ENCODE data around the gene TIAM2.

Gene TIAM2

DNA sequence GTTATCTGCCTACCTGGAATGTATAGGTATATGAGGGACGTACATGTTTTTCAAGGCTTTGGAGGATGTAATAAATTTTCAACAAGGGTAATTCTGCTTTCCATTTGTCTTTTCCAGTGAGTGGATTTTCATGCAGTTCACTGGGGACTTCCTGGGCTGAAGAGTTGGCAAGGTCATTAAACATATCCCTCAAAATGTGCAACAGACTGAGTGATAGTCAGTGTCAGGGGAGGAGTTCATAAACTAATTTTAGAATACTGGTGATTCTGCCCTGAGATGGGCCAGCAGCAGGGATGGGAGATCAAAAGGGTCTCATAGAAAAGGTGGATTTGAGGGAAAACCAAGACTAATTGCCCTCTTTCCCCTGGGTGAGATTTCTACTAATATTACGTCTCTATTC, 146.4 kb downstream of the TIAM2 start:
- no peak for DNase-seq

- no peak for DNase-seq
Observed at GRCh38 chr6:155142168-155143028, 147.3 kb downstream of the TIAM2 start.

GRCh38 chr6:155143029-155143577, 148.0 kb downstream of the TIAM2 start:
- no peak for DNase-seq

DNA sequence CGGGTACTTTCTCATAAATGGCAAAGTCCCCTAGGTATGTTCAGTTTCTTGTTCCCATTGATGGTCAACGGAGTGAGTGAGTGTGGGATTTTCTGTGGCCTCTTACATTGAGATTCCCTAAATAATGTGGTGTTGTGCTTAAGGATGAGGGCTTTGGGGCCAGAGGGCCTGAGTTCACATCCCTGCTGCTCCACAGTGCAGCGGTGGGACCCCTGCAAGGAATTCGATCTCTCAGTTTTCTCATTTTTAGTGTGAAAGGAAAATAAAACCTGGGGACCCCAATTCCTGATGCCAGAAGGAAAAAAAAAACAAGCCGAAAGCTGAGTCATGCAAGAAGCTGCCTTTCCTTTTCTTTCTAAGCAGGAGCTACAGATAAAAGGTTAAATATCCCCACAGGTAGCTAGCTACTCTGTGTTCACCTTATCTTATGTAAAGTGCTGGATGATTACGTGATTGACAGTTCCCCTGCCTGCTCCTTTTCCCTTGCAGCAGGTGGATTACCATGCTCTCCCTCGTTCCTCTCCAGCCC, 148.5 kb downstream of the TIAM2 start:
- DNase-seq, result no peak

DNA sequence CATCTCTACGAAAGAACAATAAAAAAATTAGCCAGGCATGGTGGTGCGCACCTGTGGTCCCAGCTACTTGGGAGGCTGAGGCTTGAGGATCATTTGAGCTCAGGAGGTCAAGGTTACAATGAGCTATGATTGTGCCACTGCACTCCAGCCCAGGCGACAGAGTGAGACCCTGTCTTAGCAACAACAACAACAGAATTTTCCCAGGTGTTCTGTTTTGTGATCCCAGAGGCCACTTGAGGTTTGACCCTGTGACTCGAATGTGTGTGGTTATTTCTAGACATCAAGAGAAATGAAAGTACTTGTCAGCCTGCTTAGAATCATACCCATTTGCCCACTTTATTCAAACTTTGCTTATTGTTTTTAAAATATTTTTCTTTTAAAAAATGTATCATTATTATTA, 151.1 kb downstream of the TIAM2 start:
- DNase-seq, result no peak

DNA sequence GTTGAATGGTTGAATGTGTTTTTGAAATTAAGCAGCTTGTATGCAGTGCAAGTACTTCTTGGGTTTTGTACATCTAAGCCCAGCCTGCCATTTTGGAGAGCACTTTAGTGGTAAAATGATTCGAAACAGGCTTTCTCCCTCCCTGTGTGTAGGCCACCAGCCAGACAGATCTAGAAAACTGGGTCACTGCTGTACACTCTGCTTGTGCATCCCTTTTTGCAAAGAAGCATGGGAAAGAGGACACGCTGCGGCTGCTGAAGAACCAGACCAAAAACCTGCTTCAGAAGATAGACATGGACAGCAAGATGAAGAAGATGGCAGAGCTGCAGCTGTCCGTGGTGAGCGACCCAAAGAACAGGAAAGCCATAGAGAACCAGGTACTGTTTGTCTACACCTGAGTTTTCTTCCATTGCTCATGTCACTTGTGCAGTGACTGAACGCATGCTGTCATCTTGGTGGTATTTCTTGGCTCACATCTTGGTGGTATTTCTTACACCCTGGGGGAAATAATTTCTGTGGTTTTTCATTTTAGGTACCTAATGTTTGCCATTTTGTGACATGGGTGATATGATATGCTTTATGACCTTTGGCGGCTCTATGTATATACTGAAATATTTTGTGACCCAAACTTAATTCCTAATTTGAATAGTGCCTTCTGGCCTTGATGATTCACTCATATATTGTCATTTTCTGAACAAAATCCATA, 153.0 kb downstream of the TIAM2 start:
- no peak for DNase-seq

DNA sequence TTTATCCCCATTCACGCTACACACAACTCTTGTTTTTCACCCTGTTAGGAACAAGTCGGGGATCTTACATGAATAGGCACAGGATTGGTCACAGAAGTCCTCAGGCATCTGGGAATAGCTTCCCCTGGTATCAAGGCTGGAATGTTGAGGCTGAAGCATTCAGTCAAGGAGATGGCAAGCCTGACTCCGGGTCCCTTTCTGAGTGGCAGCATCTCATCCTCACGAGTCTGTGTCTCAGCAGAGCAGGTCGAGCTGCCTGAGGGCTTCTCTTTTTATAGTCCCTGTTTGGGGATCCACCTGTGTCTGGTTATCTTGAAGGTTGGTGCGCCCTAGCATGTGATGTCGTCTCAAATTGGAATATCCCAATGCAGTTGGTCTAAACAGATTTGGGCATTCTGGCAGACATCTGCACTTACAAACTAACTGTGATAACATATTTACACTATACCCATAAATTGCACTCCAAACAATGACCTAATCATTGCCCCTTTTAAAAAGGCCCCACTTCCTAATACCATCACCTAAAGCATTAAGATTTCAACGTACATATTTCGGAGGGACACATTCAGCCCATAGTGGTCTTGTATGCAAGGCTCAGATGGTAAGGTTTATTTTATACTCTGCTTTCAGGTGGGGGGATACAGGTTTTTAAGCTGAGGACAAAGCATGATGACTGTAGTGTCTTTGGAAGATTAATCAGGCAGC, 156.0 kb downstream of the TIAM2 start:
- no peak for DNase-seq

GRCh38 chr6:155152211-155153076, 157.3 kb downstream of the TIAM2 start:
- no peak for DNase-seq

- peak; percentile 71 for DNase-seq
Observed at GRCh38 chr6:155154158-155154830, 159.2 kb downstream of the TIAM2 start.

DNA sequence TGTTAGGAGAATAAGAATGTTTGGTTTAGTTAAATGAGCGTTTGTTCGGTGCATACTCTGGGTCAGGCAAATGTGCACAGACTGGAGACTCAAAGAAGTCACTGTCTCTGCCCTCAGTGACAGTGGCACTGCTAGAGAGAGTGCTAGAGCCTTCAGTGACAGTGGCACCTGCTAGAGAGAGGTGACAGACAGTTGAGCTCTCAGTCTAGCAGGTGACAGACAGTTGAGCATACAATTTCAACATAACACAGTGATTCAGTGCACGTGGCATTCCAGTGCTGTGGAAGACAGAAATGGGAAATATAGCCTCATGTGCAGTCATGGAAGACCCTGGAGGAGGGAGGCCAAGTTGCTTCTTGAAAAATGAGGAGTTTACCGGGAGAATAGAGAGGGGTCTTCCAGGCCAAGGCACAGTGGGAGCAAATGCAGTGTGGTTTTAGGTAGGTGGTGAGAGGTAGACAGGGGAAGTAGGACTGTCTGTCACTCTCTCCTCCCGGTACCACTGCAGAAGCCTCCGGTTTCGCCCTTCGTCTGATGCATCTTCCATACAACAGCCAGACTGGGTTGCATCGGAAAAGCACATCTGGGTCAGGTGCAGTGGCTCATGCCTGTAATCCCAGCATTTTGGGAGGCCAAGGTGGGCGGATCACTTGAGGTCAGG, 160.8 kb downstream of the TIAM2 start:
- no peak for DNase-seq

GRCh38 chr6:155157101-155157500, 162.0 kb downstream of the TIAM2 start:
- no peak for DNase-seq

DNA sequence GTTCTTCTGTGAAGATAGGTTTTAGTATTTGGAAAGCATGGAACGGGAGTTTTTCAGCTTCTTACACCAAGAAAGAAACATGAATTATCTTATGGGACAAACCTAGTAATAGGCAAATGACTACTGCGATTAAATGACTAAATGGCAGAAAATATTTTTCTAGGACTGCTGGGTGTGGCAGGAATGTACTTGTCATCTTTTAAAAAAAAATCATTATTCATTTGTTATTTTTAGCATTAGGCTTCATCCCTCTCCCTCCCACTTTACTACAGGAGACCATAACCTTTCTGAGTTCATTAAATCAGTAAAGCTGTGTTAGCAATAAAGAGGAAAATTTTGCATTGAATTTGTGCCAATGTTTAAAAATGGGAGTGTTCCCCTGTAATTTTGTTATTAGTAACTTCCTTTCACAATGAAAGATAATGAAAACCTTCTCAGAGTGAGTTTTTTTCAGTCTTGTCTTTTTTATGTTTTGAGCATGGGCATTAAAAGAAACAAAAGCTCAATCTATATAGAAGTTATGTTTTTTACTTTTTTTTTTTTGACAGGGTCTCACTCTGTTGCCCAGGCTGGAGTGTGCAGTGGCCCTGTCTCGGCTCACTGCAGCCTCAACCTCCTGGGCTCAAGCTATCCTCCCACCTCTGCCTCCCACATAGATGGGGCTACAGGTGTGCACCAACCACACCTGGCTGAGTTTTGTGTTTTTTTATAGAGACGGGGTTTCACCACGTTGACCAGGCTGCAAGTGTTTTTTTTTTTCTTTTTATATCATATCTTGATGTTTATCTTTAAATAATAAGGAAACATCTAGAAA, 163.1 kb downstream of the TIAM2 start:
- no peak for DNase-seq

GRCh38 chr6:155162682-155163081, 167.6 kb downstream of the TIAM2 start:
- no peak for DNase-seq

DNA sequence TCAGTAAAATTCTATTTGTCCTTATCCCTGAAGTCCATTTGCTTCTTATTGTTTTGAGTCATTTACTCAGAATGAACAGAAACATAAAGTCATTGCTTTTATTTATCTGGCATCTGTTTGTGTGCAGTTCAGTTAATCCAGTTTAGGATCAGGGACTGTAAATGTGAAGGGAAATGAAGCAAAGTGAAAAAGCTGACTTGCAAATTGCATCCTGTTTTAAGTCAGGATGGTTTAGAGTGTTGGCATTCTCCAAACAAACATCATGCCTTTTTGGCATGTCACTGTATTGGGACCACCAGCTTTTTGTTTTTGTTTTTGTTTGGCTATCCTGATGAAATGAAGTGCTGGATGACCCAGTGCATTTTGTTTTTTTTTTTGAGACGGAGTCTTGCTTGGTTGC, 168.5 kb downstream of the TIAM2 start:
- DNase-seq, result no peak

DNA sequence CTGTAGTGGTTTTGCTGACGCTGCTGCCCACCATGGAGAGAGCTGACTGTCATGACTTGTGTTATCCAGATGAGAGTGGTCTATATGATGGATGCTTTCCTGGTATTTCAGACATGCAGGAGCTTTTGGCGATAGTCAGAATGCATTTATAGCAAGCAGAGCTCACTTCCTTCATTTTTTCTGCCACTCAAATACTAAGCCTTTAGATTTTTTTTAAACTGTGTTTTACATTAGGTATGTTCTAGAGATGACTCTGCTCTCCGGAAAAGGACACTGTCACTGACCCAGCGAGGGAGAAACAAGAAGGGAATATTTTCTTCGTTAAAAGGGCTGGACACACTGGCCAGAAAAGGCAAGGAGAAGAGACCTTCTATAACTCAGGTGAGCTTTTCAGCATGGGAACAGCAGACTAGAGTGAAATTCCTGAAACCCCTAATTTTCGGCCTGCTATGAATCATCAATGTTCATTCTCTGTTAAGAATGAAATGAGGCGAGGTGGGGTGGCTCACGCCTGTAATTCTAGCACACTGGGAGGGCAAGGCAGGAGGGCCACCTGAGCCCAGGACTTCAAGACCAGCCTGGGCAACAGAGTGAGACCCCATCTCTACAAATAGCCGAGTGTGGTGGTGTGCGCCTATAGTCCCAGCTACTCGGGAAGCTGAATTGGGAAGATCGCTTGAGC, 170.1 kb downstream of the TIAM2 start:
- DNase-seq, result no peak

GRCh38 chr6:155170519-155170918, 175.4 kb downstream of the TIAM2 start:
- no peak for DNase-seq

GRCh38 chr6:155171109-155171746, 176.1 kb downstream of the TIAM2 start:
- no peak for DNase-seq

- no peak for DNase-seq
Observed at GRCh38 chr6:155171747-155172449, 176.8 kb downstream of the TIAM2 start.

Data from COR-L47 (cell line).